CD4-positive, alpha-beta T cell treated with Interleukin-2 at 100 ng/mL for 4 hours (primary cell): ENCODE data around the gene CSNK2A2.

Experiments used
- DNase-seq: peaks from one replicate; pipeline ENCODE4 v3.0.0-alpha.2; 2020; ENCODE audit warnings: low spot score

CSNK2A2 gene

DNA sequence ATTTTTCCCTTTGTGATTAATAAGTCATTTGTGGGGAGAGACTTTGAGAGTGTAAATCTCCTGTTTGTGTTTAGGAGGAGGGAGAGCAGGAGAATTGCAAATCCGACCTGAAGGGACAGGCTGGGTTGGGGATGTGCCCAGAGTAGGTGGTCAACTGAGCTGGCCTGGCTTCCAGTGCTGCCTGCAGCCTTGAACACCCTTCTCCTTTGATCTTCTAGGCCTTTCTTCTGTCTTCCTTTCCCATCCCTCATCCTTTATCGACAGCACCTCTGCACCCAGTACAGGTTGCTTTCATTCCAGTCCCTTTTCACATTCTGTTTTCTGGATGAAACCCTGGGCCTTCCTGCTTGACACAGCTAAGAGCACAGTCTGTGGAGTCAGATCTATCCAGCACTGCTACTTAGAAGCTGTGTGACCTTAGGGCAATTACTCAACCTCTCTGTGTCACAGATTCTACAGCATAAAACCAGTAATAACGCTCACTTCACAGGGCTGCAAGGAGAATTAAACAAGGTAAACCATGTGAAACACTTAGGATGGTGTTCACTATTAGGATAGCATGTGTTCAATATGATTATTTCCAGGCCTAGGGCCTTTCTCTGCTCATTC lies 1.0 kb upstream of the CSNK2A2 start:
- DNase-seq: no peak

DNA sequence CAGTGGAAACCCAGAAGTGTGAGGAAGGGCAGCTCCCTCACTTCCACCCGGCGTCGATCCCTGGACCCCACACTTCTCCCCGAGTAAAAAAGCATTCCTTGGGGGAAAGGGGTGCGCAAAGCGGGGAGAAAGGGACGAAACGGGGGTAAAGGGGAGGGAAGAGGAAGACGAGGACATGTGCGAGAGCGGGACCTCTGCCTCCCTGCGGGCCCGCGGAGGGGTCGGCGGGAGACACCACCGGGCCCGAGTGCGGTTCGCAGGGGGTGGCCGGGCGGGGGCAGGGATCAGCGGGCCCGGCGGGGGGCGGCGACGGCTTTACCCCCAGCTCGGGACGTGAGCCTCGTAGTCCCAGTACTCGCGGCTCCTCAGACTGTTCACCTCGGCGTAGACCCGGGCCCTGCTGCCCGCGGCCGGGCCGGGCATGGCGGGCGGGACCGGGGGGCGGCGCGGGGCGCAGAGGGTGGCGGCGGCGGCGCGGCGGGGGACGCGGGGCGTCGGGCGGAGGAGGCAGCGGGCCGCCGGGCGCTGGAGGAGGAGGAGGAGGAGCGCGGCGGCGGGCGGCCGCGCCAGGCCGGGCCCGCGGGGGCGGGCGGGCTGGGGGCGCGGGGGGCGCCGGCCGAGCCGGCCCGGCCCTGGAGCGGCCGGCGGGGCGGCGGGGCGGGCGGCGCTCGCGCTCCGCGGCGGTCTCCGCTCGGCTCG lies 443 bp downstream of the CSNK2A2 start:
- no peak for DNase-seq

DNA sequence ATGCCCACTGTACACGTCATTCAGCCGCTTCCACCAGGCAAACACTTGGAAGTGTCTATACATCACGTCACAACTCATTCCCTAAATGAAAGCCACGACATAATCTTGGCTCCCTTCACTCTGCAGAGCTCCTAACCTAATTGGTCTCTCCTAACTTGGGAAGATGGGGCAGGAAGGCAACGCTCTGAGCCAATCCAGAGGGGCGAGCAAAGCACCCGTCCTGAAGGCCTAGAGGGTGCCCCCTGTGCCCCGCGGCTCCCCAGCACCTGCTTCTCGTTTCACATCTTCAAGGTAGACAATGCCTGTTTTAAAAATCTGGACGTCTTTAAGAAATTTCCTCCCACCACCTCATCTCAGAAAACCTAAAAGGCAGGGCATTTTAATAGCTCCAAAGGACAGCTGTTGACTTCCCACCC lies 1.0 kb downstream of the CSNK2A2 start:
- DNase-seq: no peak

DNA sequence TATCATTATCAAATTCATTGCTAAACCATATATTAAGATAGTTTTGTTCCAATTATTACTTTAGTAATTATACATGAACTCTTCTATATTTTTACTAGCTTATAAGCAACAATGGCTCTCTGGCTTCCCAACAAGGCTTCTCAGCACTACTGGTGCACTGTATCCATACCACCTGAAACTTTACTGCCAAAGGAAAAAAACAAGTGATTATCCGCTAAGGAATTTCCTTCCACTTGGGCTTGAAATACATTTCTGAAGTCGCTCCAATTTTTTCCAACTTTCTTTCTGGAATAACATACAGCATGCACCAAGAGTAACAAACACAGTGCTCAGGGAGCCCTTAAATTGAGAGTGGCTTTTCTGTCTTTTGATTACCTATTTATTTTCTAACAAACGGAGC lies 2.1 kb downstream of the CSNK2A2 start:
- DNase-seq: no peak

DNA sequence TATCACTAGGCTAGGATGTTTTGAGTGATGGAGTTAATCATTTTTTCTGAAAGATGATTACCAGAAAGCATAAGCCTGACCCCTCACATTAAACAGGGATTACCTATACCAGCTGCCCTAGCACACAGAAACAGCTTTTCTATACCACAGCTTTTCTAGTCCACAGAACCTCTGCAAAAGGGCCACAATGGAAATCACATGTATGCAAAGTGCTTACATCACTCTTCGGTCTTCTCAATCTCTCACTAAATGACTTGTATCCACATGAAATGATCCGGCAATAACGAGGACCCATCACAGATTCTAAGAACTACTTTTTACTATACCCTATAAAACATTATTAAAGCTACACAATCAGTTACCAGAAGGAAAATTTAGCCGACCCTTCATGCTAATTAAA lies 2.6 kb downstream of the CSNK2A2 start:
- DNase-seq: no peak

DNA sequence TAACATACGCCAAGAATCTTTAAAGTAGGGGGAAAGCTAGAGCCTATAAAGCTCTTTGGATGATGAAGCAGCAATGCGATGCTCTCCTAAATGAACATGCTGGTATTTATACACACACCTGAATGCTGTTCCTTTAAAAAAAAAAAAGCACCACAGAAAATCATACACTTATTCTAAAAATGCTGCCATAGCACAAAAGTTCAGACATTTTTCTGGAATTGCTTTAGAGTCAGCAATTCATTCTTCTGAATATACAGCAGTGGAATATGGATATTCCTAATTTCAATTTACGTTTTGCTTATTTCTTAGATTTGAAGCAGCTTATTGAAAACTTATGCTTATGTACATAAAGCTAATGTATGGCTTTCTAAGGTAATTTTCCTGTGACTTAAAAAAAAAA lies 3.1 kb downstream of the CSNK2A2 start:
- DNase-seq: no peak

DNA sequence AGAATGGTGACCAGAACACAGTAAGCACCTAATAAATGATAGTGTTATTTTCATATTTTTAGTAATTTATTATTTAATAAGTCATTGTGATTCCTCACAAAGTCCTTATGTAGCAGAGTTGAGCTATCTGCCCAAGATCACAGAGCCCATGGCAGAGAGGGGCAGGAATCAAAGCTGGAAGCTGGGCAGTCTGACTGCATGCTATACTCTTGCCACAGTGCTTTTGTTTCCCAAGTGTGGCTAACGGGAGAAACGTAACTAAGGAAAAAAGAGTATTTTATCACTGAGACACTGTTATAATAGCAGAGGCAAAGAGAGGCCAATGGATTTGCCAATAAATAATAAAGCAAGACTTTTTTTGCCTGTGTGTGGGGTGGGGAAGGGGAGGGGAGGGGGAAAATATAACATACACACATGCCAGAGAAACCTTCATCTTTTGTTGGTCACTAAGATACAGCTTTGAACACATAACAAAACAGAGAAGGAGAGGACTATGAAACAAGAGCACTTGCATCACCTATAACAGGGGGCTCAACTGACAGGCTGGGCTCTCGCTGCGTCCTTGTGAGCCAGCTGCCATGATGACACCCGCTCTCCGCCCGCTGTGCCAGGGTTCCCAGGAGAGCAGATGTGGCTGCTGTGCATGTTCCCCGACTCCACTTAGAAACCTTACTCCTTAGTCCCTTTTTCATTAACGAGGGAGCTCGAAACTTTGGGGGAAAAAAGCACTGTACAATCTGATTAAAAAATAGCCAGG lies 10.1 kb downstream of the CSNK2A2 start:
- DNase-seq: no peak

DNA sequence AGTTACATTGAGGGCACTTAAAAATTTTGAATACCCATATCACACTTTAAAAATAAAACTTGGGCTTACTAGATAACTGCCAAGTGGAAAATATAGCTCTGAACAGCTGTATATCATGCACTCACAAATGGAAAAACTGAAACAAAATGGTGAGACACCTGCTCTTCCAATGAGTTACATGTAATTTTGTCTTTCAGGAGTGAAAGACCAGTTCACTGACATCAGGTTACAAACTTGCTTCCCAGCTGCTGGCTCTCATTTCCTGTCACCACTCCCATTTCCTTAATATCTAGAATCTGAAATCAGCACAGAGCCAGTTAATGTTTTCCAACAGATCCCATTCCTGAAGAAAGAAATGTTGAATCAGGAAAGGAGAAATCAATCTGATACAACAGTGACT lies 10.8 kb downstream of the CSNK2A2 start:
- no peak for DNase-seq

DNA sequence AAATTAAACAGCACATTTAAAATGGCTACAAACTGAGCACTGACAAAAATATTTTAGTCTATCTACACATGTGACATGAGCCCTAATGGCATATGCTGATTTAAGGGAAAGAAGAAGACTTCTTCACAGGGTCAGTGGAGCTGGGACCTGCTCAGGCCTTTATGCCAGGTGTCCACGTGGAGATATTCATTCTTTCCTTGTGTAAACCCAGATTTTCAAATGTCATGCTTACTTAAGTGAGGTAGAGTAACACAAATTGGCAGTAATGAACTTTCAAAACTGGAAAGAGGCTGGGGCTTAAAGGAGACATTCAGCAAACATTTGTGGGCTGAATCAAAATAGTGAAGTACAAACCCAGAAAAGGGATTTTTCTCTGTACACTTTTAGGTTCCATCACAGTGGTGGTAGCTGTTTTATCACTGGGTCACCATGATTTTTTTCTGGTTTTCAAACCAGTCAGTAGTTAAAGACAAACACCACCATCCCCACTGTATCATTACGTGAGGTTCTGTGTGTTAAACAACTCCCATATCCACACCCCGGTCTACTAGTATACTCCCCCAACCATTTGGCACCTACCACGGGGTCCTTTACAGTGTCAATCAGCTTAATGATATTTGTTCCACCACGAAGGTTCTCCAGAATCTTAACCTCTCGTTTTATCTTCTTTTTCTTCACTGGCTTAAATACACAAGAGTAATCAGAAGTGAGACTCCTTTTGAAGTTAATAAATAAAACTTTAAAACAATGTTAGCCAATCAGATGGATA lies 11.5 kb downstream of the CSNK2A2 start:
- DNase-seq: no peak

DNA sequence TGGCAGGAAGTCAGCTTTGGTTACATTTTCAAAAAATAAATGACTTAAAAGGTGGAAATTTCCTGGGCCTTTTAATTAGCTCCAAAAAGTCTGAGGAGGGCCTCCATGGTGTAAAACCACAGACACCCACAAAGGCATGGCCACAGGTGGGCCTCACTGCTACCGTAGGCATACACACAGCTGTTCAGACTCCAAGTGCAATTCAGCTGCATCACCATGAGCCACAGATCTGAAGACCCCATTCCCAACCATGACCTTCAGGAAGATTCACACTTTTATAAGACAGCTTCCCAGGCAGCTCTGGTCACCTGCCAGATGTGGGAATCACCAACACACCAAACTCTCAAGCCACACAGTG lies 20.6 kb downstream of the CSNK2A2 start:
- no peak for DNase-seq

DNA sequence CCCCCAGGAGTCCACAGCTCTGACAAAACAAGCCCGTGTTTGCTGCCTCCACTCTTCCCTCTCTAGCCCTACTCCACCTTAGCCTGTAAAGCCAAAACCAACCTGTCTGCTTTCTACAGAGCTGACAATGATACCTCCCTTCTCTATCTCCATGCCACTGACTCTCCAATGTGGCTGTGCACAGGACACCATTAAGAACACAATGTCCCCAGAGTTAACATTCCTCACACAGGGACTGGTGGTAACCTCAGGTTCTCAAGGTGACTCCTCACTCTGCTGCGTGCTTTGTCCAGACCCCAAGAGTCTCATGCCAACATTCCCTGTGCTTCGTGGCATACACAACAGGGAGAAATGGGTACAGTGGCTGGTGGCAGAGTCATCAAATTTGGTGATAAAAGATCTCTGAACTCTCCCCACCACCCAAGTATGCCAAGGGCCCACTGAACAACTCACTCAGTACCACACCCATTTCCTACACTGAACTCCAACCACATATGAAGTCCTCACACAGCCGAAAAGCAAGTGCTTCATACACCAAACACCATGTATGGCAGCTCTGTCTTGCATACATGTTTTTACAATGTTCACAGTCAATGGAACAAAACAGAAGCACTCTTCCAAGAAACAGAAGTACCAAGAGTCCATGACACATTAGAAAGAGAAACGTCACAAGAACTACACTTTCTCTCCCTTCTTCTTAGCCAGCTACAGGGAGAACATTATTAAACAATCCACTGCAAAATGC lies 21.1 kb downstream of the CSNK2A2 start:
- DNase-seq: peak; percentile 37

DNA sequence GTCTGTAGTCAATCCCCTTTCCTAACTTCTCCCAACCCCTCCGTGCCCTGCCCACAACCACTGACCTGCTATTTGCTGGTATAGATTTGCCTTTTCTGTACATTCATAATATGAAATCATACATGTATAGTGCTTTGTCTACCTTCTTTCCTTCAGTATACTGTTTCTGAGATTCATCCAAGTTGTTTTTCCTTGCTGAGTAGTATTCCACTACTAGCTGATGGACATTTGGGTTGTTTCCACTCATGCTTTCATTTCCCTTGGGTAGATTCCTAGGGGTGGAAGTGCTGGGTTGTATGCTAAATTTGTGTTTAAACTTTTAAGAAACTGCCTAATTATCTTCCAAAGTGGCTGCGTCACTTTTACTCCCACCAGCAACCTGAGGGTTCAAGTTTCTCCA lies 27.7 kb downstream of the CSNK2A2 start:
- DNase-seq: no peak

DNA sequence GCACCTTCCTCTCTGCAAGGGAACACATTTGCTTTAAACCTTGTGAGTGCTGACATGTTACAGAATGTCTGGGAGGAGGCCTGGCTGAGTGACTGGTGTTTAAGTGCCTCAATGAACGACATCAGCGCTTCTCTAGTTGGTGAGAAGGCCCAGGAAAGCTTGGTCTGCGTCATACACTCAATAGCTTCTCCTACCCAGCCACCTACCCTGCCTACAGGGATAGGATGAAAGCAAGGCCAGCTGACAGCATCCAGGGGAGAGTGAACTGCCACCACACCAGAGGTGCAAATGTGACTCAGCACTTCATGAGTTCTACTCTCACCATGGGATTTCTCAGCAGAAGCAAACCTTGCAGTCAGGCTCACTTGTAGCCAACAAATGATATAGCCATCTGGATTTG lies 37.1 kb downstream of the CSNK2A2 start:
- DNase-seq: no peak

DNA sequence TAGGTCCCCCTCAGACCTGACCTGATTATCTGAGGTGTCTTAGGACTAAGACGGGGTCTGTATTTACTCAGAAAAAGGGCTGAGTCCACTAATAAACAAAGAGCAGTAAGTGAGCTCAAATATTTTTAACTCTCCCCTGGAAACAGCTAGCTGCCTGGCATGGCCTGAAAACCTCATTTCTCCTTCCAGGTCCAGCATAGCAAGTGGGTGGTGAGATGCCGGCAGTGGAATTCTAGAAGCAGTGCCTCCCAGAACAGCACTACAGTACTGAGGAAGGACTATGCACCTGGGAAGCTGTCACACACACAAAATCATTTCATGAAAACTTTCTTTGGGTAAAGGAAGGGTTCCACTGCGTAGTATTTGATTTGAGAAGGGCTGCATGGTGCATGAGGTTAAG lies 39.2 kb downstream of the CSNK2A2 start:
- no peak for DNase-seq

DNA sequence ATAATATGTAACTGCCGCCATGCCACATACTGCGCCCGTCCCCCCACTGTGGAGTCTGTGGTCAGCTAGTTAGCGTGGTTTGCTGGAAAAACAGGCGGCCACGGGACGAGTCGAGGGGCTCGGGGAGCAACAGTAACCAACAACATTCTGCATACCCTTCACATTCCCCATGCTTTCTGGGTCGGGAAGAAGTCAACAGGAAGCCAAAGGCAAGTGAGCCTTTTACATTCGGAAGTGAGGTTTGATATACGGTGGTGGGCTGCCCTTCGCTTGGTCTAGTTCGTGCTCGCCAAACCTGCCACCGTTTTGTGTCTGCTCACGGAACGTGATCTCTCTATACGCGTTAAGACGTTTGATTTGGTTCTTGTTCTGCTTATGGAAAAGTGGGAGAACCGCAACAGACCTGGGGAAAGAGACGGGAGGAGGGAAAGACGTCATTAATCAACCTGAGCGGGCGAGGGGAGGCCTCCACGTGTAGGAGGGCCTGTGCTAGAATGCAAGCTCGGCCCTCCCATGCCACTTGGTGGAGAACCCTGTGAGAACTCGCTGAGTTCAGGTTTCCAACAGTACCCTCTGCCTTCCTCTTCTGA lies 39.9 kb downstream of the CSNK2A2 start:
- DNase-seq: no peak

DNA sequence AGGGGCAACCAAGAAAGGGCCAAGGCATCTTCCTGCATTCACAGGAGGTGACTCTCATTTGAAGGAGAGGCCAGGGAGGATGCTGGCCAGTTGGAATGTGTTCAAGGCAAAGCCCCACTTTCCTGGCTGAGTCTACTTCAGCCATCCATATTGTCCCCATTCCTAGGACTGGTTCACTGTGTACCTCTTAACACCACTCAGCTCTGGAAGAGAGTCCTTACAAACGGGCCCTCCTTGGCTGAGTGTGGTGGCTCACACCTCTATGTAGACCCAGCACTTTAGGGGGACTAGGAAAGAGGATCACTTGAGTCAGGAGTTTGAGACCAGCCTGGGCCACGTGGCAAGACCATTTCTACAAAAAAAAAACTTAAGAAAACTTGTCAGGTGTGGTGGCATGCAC lies 40.7 kb downstream of the CSNK2A2 start:
- no peak for DNase-seq

DNA sequence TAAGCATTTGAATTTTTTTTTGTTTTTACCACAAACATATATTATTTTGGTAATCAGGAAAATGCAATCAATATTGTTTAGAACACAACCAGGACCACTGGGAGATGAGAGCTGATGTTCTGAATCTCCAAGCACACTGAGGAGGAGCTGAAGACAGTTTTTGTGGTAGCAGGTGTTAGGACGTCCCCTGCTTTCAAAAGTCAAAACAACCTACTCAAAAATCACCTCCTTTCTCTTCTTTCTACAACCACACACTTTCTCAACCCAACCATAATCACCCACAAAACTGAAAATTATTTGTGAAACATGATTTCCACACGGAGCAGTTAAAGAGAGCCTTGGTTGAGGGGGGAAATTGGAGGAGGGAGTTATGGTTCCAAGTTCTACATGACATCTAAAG lies 42.1 kb downstream of the CSNK2A2 start:
- no peak for DNase-seq

DNA sequence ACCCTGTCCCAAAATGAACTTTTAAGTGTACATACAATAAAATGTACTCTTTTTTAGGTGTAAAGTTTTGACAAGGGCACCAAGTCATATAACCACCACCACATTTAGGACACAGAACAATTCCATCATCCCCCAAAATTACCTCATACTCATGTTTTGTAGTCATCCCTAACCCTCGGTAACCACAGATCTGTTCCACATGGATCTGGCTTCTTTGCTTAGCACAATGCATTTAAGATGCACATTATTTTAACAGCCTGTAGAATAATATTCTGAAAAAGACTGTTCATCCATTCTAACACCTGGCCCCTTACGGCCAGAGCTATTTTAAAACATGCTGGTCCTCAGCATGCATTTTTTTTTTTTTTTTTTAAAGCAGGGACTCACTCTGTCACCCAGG lies 43.6 kb downstream of the CSNK2A2 start:
- no peak for DNase-seq

DNA sequence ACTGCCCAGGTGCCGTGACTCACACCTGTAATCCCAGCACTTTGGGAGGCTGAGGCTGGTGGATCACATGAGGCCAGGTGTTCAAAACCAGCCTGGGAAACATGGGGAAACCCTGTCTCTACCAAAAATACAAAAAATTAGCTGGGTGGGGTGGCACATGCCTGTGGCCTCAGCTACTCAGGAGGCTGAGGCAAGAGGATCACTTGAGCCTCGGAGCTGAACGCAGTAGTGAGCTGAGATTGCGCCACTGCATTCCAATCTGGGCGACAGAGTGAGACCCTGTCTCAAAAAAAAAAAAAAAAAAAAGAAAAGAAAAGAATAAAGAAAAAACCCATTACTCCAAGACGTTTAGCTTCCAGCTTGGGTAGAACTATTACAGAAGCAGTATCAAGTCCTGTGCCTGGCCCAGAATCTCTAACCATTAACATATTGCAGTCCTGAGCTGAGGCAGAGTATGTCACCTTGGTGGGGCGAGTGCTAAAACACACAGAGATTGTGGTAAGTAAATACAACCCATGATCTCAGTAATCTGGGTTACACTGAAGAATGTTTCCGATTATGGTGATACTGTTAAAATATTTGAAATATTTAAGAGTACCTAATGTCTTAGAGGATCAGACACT lies 45.5 kb downstream of the CSNK2A2 start:
- no peak for DNase-seq

DNA sequence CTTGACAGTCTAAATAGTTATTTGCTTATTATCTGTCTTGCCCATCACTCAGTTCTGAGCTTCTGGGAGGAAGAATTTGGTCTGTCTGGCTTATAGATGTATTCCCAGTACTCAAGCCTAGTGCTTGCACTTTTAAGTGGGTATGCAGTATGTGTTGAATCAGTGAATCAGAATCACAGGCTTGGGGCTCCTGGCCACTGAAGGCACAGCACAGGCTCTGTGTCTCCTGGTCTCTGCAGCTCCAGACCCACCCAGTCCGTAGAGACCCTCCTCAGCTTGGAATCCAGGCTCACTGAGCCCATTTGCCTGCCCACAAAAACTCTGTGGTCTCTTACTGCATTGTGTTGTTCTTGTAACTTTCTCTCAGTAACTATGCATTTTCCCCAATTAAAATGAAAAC lies 49.4 kb downstream of the CSNK2A2 start:
- no peak for DNase-seq

DNA sequence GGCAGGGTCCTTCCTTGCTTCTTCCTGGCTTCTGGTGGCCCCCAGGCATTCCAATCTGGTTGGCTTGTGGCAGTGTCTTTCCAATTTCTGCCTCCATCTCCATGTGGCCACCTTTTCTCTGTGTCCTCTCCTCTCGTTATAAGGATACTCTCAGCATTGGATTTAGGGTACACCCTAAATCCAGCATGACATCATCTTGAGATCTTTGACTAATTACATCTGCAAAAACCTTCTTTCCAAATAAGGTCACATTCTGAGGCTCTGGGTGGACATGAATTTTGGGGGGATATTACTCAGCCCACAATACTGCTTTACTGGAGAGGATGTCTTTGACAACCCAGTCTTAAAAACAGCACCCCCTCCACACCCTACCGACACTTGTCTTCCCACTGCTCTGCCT lies 49.8 kb downstream of the CSNK2A2 start:
- no peak for DNase-seq
